ENCODE measurements around the gene TMEM187.

GRCh38 chrX:154030715-154031305, 58.3 kb downstream of the TMEM187 start:
- TF ChIP-seq FOXP2 (optimal IDR thresholded peaks at IDR 0.05; ENCODE audit: borderline replicate concordance, extremely low read depth, extremely low read length, insufficient read depth): no peak
- no peak for TF ChIP-seq REST (IDR thresholded peaks at IDR 0.05; ENCODE audit: insufficient read depth in 1 of 2, low read depth in 2 of 2, low read length in 2 of 2)
- no peak for TF ChIP-seq TAF1 (IDR thresholded peaks at IDR 0.05; ENCODE audit: borderline replicate concordance, insufficient read depth, low read length)
- no peak for TF ChIP-seq POLR2AphosphoS5 (IDR thresholded peaks at IDR 0.05; ENCODE audit: low read depth, low read length)

All from PFSK-1 (cell line).